ENCODE measurements around the gene IL20RA. TPM values are rescaled to one million over a fixed set of nuclear protein-coding genes. Genes with fewer than 3 reads are reported as not detected.
"Not testable (repeated sequence)": the region's sequence is repeated elsewhere in the genome, so short reads cannot be mapped to it uniquely, and the experiment has no call there.

The IL20RA gene
- under 1 TPM in 1 of 2 donors, not detected in 1; 0.06 TPM for total RNA-seq

GRCh38 chr6:137044366-137045221 lies at the start of gene IL20RA:
Gene IL20RA, minus strand, starts transcription at chr6:137044965. Its CDS starts 237 bp downstream, at chr6:137044728.
- Mint-ChIP-seq H3K27me3 (peaks cover 77% of the 10 kb centered on the region), H3K9me3 (no peaks in the 10 kb centered on the region), H3K36me3 (ENCODE audit: low read depth) (no peaks in the 10 kb centered on the region), H3K4me1 (no peaks in the 10 kb centered on the region), H3K4me3 (peak within 1 kb of the TSS; percentile 69), H3K27ac (no peak within 1 kb of the TSS)
- ATAC-seq (replicated peaks), result peak; percentile 34

GRCh38 chr6:137093183-137094069 lies 48.7 kb upstream of the IL20RA start:
- Mint-ChIP-seq H3K4me3 (no peak overlapping the region), H3K9me3 (no peaks in the 10 kb centered on the region), H3K27ac (no peak overlapping the region), H3K27me3 (peaks cover 4% of the 10 kb centered on the region), H3K4me1 (no peaks in the 10 kb centered on the region), H3K36me3 (ENCODE audit: low read depth) (no peaks in the 10 kb centered on the region)
- ATAC-seq (replicated peaks), result peak; percentile 22

- no peaks in the 10 kb centered on the region for H3K36me3 Mint-ChIP-seq (ENCODE audit: low read depth)
- no peaks in the 10 kb centered on the region for H3K4me1 Mint-ChIP-seq
- no peak overlapping the region for H3K4me3 Mint-ChIP-seq
- no peak overlapping the region for H3K27ac Mint-ChIP-seq
- H3K27me3 Mint-ChIP-seq, result peaks cover 4% of the 10 kb centered on the region
- no peaks in the 10 kb centered on the region for H3K9me3 Mint-ChIP-seq
- ATAC-seq (replicated peaks), result no peak
Observed at GRCh38 chr6:137092018-137092417, 47.3 kb upstream of the IL20RA start.

- no peaks in the 10 kb centered on the region for H3K4me1 Mint-ChIP-seq
- no peak overlapping the region for H3K4me3 Mint-ChIP-seq
- no peak for ATAC-seq (replicated peaks)
- no peaks in the 10 kb centered on the region for H3K36me3 Mint-ChIP-seq (ENCODE audit: low read depth)
- peaks cover 6% of the 10 kb centered on the region for H3K27me3 Mint-ChIP-seq
- no peak overlapping the region for H3K27ac Mint-ChIP-seq
- no peaks in the 10 kb centered on the region for H3K9me3 Mint-ChIP-seq
Observed at GRCh38 chr6:137089305-137089704, 44.5 kb upstream of the IL20RA start.

GRCh38 chr6:137087902-137088301 lies 43.1 kb upstream of the IL20RA start:
- no peak overlapping the region for H3K27ac Mint-ChIP-seq
- H3K4me1 Mint-ChIP-seq, result no peaks in the 10 kb centered on the region
- no peaks in the 10 kb centered on the region for H3K9me3 Mint-ChIP-seq
- peaks cover 8% of the 10 kb centered on the region for H3K27me3 Mint-ChIP-seq
- no peaks in the 10 kb centered on the region for H3K36me3 Mint-ChIP-seq (ENCODE audit: low read depth)
- no peak overlapping the region for H3K4me3 Mint-ChIP-seq
- peak; percentile 74 for ATAC-seq (replicated peaks)

GRCh38 chr6:137086031-137086430 lies 41.3 kb upstream of the IL20RA start:
- Mint-ChIP-seq H3K36me3 (ENCODE audit: low read depth) (no peaks in the 10 kb centered on the region), H3K27ac (no peak overlapping the region), H3K4me1 (no peaks in the 10 kb centered on the region), H3K27me3 (peaks cover 11% of the 10 kb centered on the region), H3K9me3 (no peaks in the 10 kb centered on the region), H3K4me3 (no peak overlapping the region)
- ATAC-seq (replicated peaks), result no peak

- no peaks in the 10 kb centered on the region for H3K36me3 Mint-ChIP-seq (ENCODE audit: low read depth)
- peak overlapping the region; percentile 42 for H3K27ac Mint-ChIP-seq
- H3K4me1 Mint-ChIP-seq, result no peaks in the 10 kb centered on the region
- H3K27me3 Mint-ChIP-seq, result peaks cover 7% of the 10 kb centered on the region
- H3K4me3 Mint-ChIP-seq, result no peak overlapping the region
- peak; percentile 62 for ATAC-seq (replicated peaks)
- H3K9me3 Mint-ChIP-seq, result no peaks in the 10 kb centered on the region
Observed at GRCh38 chr6:137084865-137085617, 40.3 kb upstream of the IL20RA start.

- Mint-ChIP-seq H3K4me3 (no peak overlapping the region), H3K27me3 (peaks cover 7% of the 10 kb centered on the region), H3K36me3 (ENCODE audit: low read depth) (no peaks in the 10 kb centered on the region), H3K4me1 (no peaks in the 10 kb centered on the region), H3K27ac (no peak overlapping the region), H3K9me3 (no peaks in the 10 kb centered on the region)
- no peak for ATAC-seq (replicated peaks)
Observed at GRCh38 chr6:137084090-137084489, 39.3 kb upstream of the IL20RA start.

GRCh38 chr6:137081997-137082396 lies 37.2 kb upstream of the IL20RA start:
- Mint-ChIP-seq H3K4me1 (no peaks in the 10 kb centered on the region), H3K9me3 (no peaks in the 10 kb centered on the region), H3K27me3 (peaks cover 7% of the 10 kb centered on the region), H3K27ac (no peak overlapping the region), H3K36me3 (ENCODE audit: low read depth) (no peaks in the 10 kb centered on the region), H3K4me3 (no peak overlapping the region)
- no peak for ATAC-seq (replicated peaks)

- ATAC-seq (replicated peaks), result no peak
- Mint-ChIP-seq H3K27me3 (peaks cover 7% of the 10 kb centered on the region), H3K4me3 (no peak overlapping the region)
Observed at GRCh38 chr6:137080711-137081110, 35.9 kb upstream of the IL20RA start.

GRCh38 chr6:137076277-137077068 lies 31.7 kb upstream of the IL20RA start:
- H3K27me3 Mint-ChIP-seq, result peaks cover 4% of the 10 kb centered on the region
- no peak overlapping the region for H3K4me3 Mint-ChIP-seq
- no peaks in the 10 kb centered on the region for H3K4me1 Mint-ChIP-seq
- H3K27ac Mint-ChIP-seq, result no peak overlapping the region
- peak; percentile 94 for ATAC-seq (replicated peaks)
- H3K9me3 Mint-ChIP-seq, result peaks cover 3% of the 10 kb centered on the region
- no peaks in the 10 kb centered on the region for H3K36me3 Mint-ChIP-seq (ENCODE audit: low read depth)

More at GRCh38 chr6:137080711-137081110, 35.9 kb upstream of the IL20RA start:
- Mint-ChIP-seq H3K9me3 (no peaks in the 10 kb centered on the region), H3K36me3 (ENCODE audit: low read depth) (no peaks in the 10 kb centered on the region), H3K27ac (no peak overlapping the region), H3K4me1 (no peaks in the 10 kb centered on the region)

- not testable (repeated sequence) for H3K36me3 Mint-ChIP-seq (ENCODE audit: low read depth); ATAC-seq (replicated peaks); H3K27ac Mint-ChIP-seq; H3K4me3 Mint-ChIP-seq; H3K9me3 Mint-ChIP-seq; H3K4me1 Mint-ChIP-seq; H3K27me3 Mint-ChIP-seq
Observed at GRCh38 chr6:137075790-137076189, 31.0 kb upstream of the IL20RA start.

GRCh38 chr6:137070303-137070702 lies 25.5 kb upstream of the IL20RA start:
- H3K27me3 Mint-ChIP-seq, result peaks cover 25% of the 10 kb centered on the region
- H3K4me1 Mint-ChIP-seq, result no peaks in the 10 kb centered on the region

More at GRCh38 chr6:137070303-137070702, 25.5 kb upstream of the IL20RA start:
- Mint-ChIP-seq H3K27ac (no peak overlapping the region), H3K36me3 (ENCODE audit: low read depth) (no peaks in the 10 kb centered on the region), H3K4me3 (no peak overlapping the region), H3K9me3 (peaks cover 7% of the 10 kb centered on the region)
- ATAC-seq (replicated peaks), result no peak

Measured in activated T-helper 17 cell treated with anti-CD3 and anti-CD28 coated beads, Interleukin-2, amount 50 U/mL, for 72 hours (primary cell).